Left renal pelvis (tissue), 4 donors: ENCODE measurements around the gene GLUL. TPM values are rescaled to one million over a fixed set of nuclear protein-coding genes. Genes with fewer than 3 reads are reported as not detected.
"Not testable (repeated sequence)": the region's sequence is repeated elsewhere in the genome, so short reads cannot be mapped to it uniquely, and the experiment has no call there.

Source experiments
- DNase-seq, 4 donors: peaks; one replicate each; pipeline ENCODE4 v3.0.0-alpha.2; 2013; ENCODE audit warnings: low read depth in 4 of 4, low spot score in 3 of 4
- polyA plus RNA-seq, 4 donors: library from polyadenylated mRNA; unstranded; fragments of 120-200 nt; gene quantifications; one replicate each; pipeline ENCODE4 v1.2.1, GENCODE V29; 2013; ENCODE audit not compliant: insufficient read length in 4 of 4

GLUL gene
- polyA plus RNA-seq, 4 donors, result 278 to 306 (median 290) TPM

- no peak for DNase-seq
Measured at GRCh38 chr1:182395906-182396305, 4.3 kb upstream of the GLUL start.

GRCh38 chr1:182394055-182394775, 2.6 kb upstream of the GLUL start:
- DNase-seq, result no peak

- DNase-seq, result peak in 1 of 4 donors; percentile 39
Measured at GRCh38 chr1:182392050-182393028, 749 bp upstream of the GLUL start.

- DNase-seq, result no peak
Measured at GRCh38 chr1:182391028-182391361, 595 bp downstream of the GLUL start.

- DNase-seq, result no peak
Measured at GRCh38 chr1:182389619-182390047, 2.0 kb downstream of the GLUL start.

GRCh38 chr1:182388392-182389134, 3.0 kb downstream of the GLUL start:
- no peak for DNase-seq

GRCh38 chr1:182387566-182387965, 4.0 kb downstream of the GLUL start:
- DNase-seq, result no peak

GRCh38 chr1:182386980-182387379, 4.6 kb downstream of the GLUL start:
- DNase-seq, result no peak

- DNase-seq, result no peak
Measured at GRCh38 chr1:182385885-182386853, 5.4 kb downstream of the GLUL start.

GRCh38 chr1:182384387-182384960, 7.1 kb downstream of the GLUL start:
- DNase-seq, result no peak

- no peak for DNase-seq
Measured at GRCh38 chr1:182383934-182384333, 7.7 kb downstream of the GLUL start.

GRCh38 chr1:182383037-182383661, 8.4 kb downstream of the GLUL start:
- DNase-seq, result no peak

GRCh38 chr1:182381962-182382819, 9.4 kb downstream of the GLUL start:
- no peak for DNase-seq

GRCh38 chr1:182380199-182380598, 11.4 kb downstream of the GLUL start:
- no peak for DNase-seq

GRCh38 chr1:182379781-182380180, 11.8 kb downstream of the GLUL start:
- not testable (repeated sequence) for DNase-seq

- DNase-seq, result no peak
Measured at GRCh38 chr1:182376936-182377574, 14.5 kb downstream of the GLUL start.

- DNase-seq, result no peak
Measured at GRCh38 chr1:182374101-182374834, 17.3 kb downstream of the GLUL start.
